H1 (cell line): ENCODE measurements around the gene TPPP3. TPM values are rescaled to one million over a fixed set of nuclear protein-coding genes. Genes with fewer than 3 reads are reported as not detected.

ENCODE experiments used
- CTCF ChIA-PET: fragments of 300-600 bp; sonication (Branson Sonifier 250); formaldehyde crosslinking; loops from one replicate; lab custom pipeline; 2021; ENCODE audit not compliant: partially characterized antibody; lab: Charles Lee
- POLR2A ChIA-PET: fragments of 300-600 bp; sonication (Branson Sonifier 250); formaldehyde crosslinking; loops from one replicate; lab custom pipeline; 2021; ENCODE audit warnings: inconsistent platforms; ENCODE audit not compliant: partially characterized antibody; lab: Charles Lee
- DNase-seq, 2 experiments: peaks; one replicate each; pipeline versions ENCODE4 v3.0.0 to v3.0.0-alpha.2; 2010 to 2022; ENCODE audit warnings: low spot score in 2 of 2, low read depth in 1 of 2, mixed read lengths in 1 of 2
- FAIRE-seq: peaks from 2 replicates; lab custom pipeline; 2011; peaks lifted over from hg19 to GRCh38; lab: Jason Lieb, UNC
- H2AFZ ChIP-seq: 2 replicates; pipeline ENCODE4 v1.8.1; 2012; ENCODE audit warnings: low read length, inconsistent platforms
- H2AK5ac ChIP-seq: 2 replicates; pipeline ENCODE4 v1.6.1; 2013; ENCODE audit warnings: low read depth, low read length
- H2BK120ac ChIP-seq: replicated peaks from 2 replicates; pipeline ENCODE3; 2013; ENCODE audit warnings: low read depth, low read length, inconsistent platforms
- H2BK12ac ChIP-seq: 2 replicates; pipeline ENCODE4 v1.6.1; 2013; ENCODE audit warnings: low read depth, low read length
- H2BK15ac ChIP-seq: 2 replicates; pipeline ENCODE4 v1.6.1; 2013; ENCODE audit warnings: low read length
- H2BK20ac ChIP-seq: 2 replicates; pipeline ENCODE4 v1.6.1; 2013; ENCODE audit warnings: low read length
- H2BK5ac ChIP-seq: 2 replicates; pipeline ENCODE4 v1.6.1; 2013; ENCODE audit warnings: low read depth, low read length
- H3K14ac ChIP-seq: 2 replicates; pipeline ENCODE4 v1.6.1; 2013; ENCODE audit warnings: inconsistent platforms; ENCODE audit not compliant: insufficient read length
- H3K18ac ChIP-seq: 2 replicates; pipeline ENCODE4 v1.6.1; 2013; ENCODE audit warnings: low read length; ENCODE audit errors: extremely low read depth
- H3K23ac ChIP-seq: 2 replicates; pipeline ENCODE4 v1.6.1; 2013; ENCODE audit warnings: inconsistent platforms; ENCODE audit not compliant: insufficient read length
- H3K23me2 ChIP-seq: 2 replicates; pipeline ENCODE4 v1.6.1; 2013; ENCODE audit warnings: low read depth, low read length
- H3K27ac ChIP-seq: 2 replicates; pipeline ENCODE4 v1.6.1; 2011; ENCODE audit warnings: low read depth, low read length, inconsistent platforms
- H3K27me3 ChIP-seq, 4 experiments: replicated peaks in 1 of 4; 1 replicate in 1 of 4; 2 replicates in 3 of 4; pipeline versions ENCODE4 v1.6.1 to v1.8.1; 2011 to 2013; ENCODE audit warnings: low read length in 3 of 4, mild to moderate bottlenecking in 3 of 4, inconsistent platforms in 2 of 4, mixed read lengths in 2 of 4, moderate library complexity in 1 of 4; ENCODE audit not compliant: control insufficient read depth in 3 of 4, insufficient read depth in 3 of 4; ENCODE audit errors: extremely low read depth in 1 of 4
- H3K36me3 ChIP-seq, 4 experiments: 2 replicates each; pipeline versions ENCODE4 v1.6.1 to v1.8.1; 2011 to 2013; ENCODE audit warnings: mild to moderate bottlenecking in 4 of 4, low read length in 3 of 4, moderate library complexity in 2 of 4, control low read depth in 1 of 4, inconsistent platforms in 1 of 4; ENCODE audit not compliant: insufficient read depth in 4 of 4, control insufficient read depth in 2 of 4
- H3K4ac ChIP-seq: replicated peaks from 2 replicates; pipeline ENCODE3; 2013; ENCODE audit warnings: low read length, low read depth, mixed read lengths, inconsistent platforms; ENCODE audit not compliant: insufficient read length
- H3K4me1 ChIP-seq, 4 experiments: replicated peaks in 1 of 4; 1 replicate in 1 of 4; 2 replicates in 3 of 4; pipeline versions ENCODE4 v1.6.1 to v1.8.1; 2011 to 2013; ENCODE audit warnings: low read length in 3 of 4, inconsistent platforms in 2 of 4, mixed read lengths in 1 of 4; ENCODE audit not compliant: insufficient read depth in 4 of 4, control insufficient read depth in 3 of 4
- H3K4me2 ChIP-seq, 2 experiments: 2 replicates each; pipeline versions ENCODE4 v1.6.1 to v1.8.1; 2011 to 2013; ENCODE audit warnings: low read depth in 2 of 2, low read length in 2 of 2, control low read depth in 1 of 2, inconsistent platforms in 1 of 2, mild to moderate bottlenecking in 1 of 2; ENCODE audit not compliant: insufficient read depth in 1 of 2
- H3K4me3 ChIP-seq, 4 experiments: fragments of 200-600, 300-600 bp in 1 of 4; sonication (generic), shearing (Covaris generic), sonication (Bioruptor Twin) in 1 of 4; 2 replicates each; pipeline versions ENCODE4 v1.5.1 to v1.8.1; 2011 to 2016; ENCODE audit warnings: low read length in 4 of 4, low read depth in 3 of 4, control low read depth in 2 of 4, inconsistent platforms in 2 of 4, mild to moderate bottlenecking in 2 of 4, mixed read lengths in 1 of 4, moderate library complexity in 1 of 4; ENCODE audit not compliant: insufficient read depth in 2 of 4; ENCODE audit errors: extremely low read depth in 1 of 4
- H3K56ac ChIP-seq: replicated peaks from 2 replicates; pipeline ENCODE3; 2013; ENCODE audit warnings: low read depth, mild to moderate bottlenecking, mixed read lengths, low read length, inconsistent platforms; ENCODE audit not compliant: insufficient read length
- H3K79me1 ChIP-seq: 2 replicates; pipeline ENCODE4 v1.6.1; 2013; ENCODE audit warnings: low read depth, low read length, control low read depth
- H3K79me2 ChIP-seq, 2 experiments: 2 replicates each; pipeline versions ENCODE4 v1.6.1 to v1.8.1; 2012 to 2013; ENCODE audit warnings: low read length in 2 of 2, mild to moderate bottlenecking in 2 of 2, inconsistent platforms in 1 of 2; ENCODE audit not compliant: insufficient read depth in 2 of 2, control insufficient read depth in 1 of 2
- H3K9ac ChIP-seq, 4 experiments: replicated peaks in 1 of 4; 1 replicate in 1 of 4; 2 replicates in 3 of 4; pipeline versions ENCODE4 v1.6.1 to v1.8.1; 2011 to 2013; ENCODE audit warnings: low read depth in 3 of 4, low read length in 3 of 4, control low read depth in 2 of 4, mild to moderate bottlenecking in 2 of 4, moderate library complexity in 2 of 4, inconsistent platforms in 1 of 4; ENCODE audit errors: extremely low read depth in 1 of 4
- H3K9me3 ChIP-seq, 2 experiments: 2 replicates each; pipeline versions ENCODE4 v1.6.1 to v1.8.1; 2012 to 2013; ENCODE audit warnings: mild to moderate bottlenecking in 2 of 2, moderate library complexity in 2 of 2, control low read depth in 1 of 2, inconsistent platforms in 1 of 2, low read depth in 1 of 2, low read length in 1 of 2, mixed read lengths in 1 of 2; ENCODE audit not compliant: insufficient read depth in 2 of 2
- H4K20me1 ChIP-seq, 2 experiments: replicated peaks in 1 of 2; 2 replicates each; pipeline versions ENCODE3 to v1.8.1; 2011 to 2013; ENCODE audit warnings: inconsistent platforms in 2 of 2, low read length in 2 of 2, mild to moderate bottlenecking in 1 of 2; ENCODE audit not compliant: insufficient read depth in 2 of 2, control insufficient read depth in 1 of 2
- H4K5ac ChIP-seq: 2 replicates; pipeline ENCODE4 v1.6.1; 2013; ENCODE audit warnings: low read length, low read depth, mixed read lengths, inconsistent platforms; ENCODE audit not compliant: insufficient read length
- H4K8ac ChIP-seq: 2 replicates; pipeline ENCODE4 v1.8.0; 2013; ENCODE audit warnings: mild to moderate bottlenecking, moderate library complexity, low read length, inconsistent platforms; ENCODE audit not compliant: insufficient read depth; ENCODE audit errors: extremely low read depth
- H4K91ac ChIP-seq: replicated peaks from 2 replicates; pipeline ENCODE3; 2013; ENCODE audit warnings: low read length, mixed read lengths, inconsistent platforms; ENCODE audit not compliant: insufficient read length
- ASH2L ChIP-seq: fragments of 200-600, 300-600 bp; sonication (generic); IDR thresholded peaks from one replicate; pipeline ENCODE4 v1.7.1; 2017; ENCODE audit warnings: low read length
- MAX ChIP-seq: IDR thresholded peaks from 2 replicates; pipeline ENCODE4 v1.6.1; 2012; ENCODE audit warnings: inconsistent platforms
- SP2 ChIP-seq: IDR thresholded peaks from 2 replicates; pipeline ENCODE4 v1.6.1; 2012; ENCODE audit warnings: mild to moderate bottlenecking, low read length, inconsistent platforms
- WGBS, 2 experiments: shearing (Covaris generic) in 1 of 2; methylation state at CpG; one replicate each; pipeline versions ENCODE4 v1.1.6 to v1.1.7; 2013 to 2015; ENCODE audit warnings: low lambda C conversion rate in 2 of 2, mixed read lengths in 2 of 2, inconsistent platforms in 1 of 2, low coverage in 1 of 2, missing lambda C conversion rate in 1 of 2; ENCODE audit not compliant: insufficient replicate concordance in 2 of 2, insufficient coverage in 1 of 2, insufficient read length in 1 of 2; ENCODE audit errors: extremely low coverage in 1 of 2, missing lambda C conversion rate in 1 of 2; 5-methylcytosine and 5-hydroxymethylcytosine counted together
- polyA plus RNA-seq, 7 experiments: library from polyadenylated mRNA; depleted of rRNA in 3 of 7; stranded (reverse) in 5 of 7; unstranded in 2 of 7; fragments of >200 nt in 5 of 7; fragments of 200-250 nt in 2 of 7; gene quantifications; 1 replicate in 5 of 7; 2 replicates in 1 of 7; 4 replicates in 1 of 7; pipeline versions ENCODE4 v1.2.1 to v1.2.3, GENCODE V29; 2011 to 2013; ENCODE audit warnings: missing spikeins in 2 of 7, mixed read lengths in 2 of 7
- total RNA-seq: library from RNA; stranded (reverse); fragmentation: NEBNext Ultra II Directional; extraction: Animal tissue kit (Norgen Biotek cat#: 25700); gene quantifications from 2 replicates; pipeline ENCODE4 v1.2.1, GENCODE V29; 2021
- TF ChIP-seq, protein P1 (sequence below): IDR thresholded peaks from 2 replicates; pipeline ENCODE4 v1.6.1; 2012; ENCODE audit warnings: inconsistent platforms

TPPP3 gene
- total and polyA plus RNA-seq, 2 of the 8 experiments (the other 6 are each of a cell fraction or from before 2014, with no cell fraction given), result 0.77 to 1.0 TPM

DNA sequence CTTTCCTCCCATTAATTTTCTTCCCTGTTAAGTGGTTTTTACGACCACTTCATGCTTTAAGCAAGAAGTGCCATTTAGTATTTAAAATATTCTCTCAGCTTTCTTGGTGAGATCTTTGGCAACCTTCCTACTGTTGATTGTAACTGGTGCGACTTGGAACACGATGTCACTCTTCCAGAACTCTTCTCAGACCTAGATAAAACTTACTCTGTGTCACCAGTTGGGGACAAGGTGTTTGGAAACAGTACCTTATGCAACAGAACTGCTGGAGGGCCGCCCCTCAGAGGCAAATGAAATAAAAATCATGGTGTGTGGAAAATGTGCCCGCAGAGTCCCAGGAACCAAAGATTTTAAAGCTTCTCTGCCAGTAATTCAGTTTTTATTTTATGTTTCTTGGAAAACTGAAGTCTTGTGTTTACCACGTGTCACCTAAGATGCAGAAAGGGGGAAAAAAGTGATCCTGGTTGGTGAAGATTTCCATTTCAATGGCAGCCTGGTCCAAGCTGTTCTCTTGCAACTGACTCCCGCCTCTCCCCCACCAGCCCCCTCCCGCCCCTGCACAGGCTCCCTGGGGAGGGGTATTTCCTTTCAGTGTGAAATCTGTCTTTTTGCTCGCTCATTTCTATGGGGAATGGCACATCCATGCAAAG lies 30.4 kb upstream of the TPPP3 start:
- Histone ChIP-seq H4K91ac (peak overlapping the region; percentile 85), H3K27ac (peak overlapping the region; percentile 37; the same call in 1 of the 2 replicates), H2BK12ac (peak overlapping the region; percentile 97), H3K79me2 (no peaks in the 10 kb centered on the region), H3K4me2 (peak overlapping the region; percentile 62 to 86), H2BK15ac (no peak overlapping the region), H2BK120ac (peak overlapping the region; percentile 99), H2BK5ac (peak overlapping the region; percentile 98; the same call in 1 of the 2 replicates), H2AFZ (no peak overlapping the region), H4K20me1 (no peaks in the 10 kb centered on the region), H3K23ac (no peak overlapping the region), H2AK5ac (peak overlapping the region; percentile 82; the same call in 1 of the 2 replicates), H3K14ac (no peak overlapping the region), H3K4me3 (peak overlapping the region in 1 of 4 experiments; percentile 52; a peak in 2 of 8 replicates), H4K5ac (peak overlapping the region; percentile 95), H3K18ac (peak overlapping the region; percentile 99), H3K9me3 (no peaks in the 10 kb centered on the region), H3K4me1 (peaks cover 25 to 36% (median 31%) of the 10 kb centered on the region in 4 experiments), H4K8ac (no peak overlapping the region), H3K9ac (no peak overlapping the region), H3K36me3 (no peaks in the 10 kb centered on the region), H3K23me2 (no peaks in the 10 kb centered on the region), H3K79me1 (no peaks in the 10 kb centered on the region; the same call in 1 of the 2 replicates), H2BK20ac (peak overlapping the region; percentile 87; the same call in 1 of the 2 replicates), H3K4ac (peak overlapping the region; percentile 73), H3K56ac (peak overlapping the region; percentile 27), H3K27me3 (peaks cover 0 to under 1% (median 0%) of the 10 kb centered on the region in 4 experiments; a peak in 2 of 7 replicates)
- ChIA-PET CTCF (interaction anchor here (1.0 to 24.6 kb wide), 8 partner anchors 12 to 67 kb away, joined by 3 to 476 read pairs (median 15); partner anchors contain the start of genes ATP6V0D1 and TPPP3), POLR2A (interaction anchor here (0.8 to 2.2 kb wide), 8 partner anchors 9 to 139 kb away, joined by 3 to 14 read pairs (median 4); partner anchors contain the start of gene ATP6V0D1)
- FAIRE-seq (peak; percentile 19), DNase-seq (no peak)
- TF ChIP-seq ASH2L (peak; percentile 13), SP2 (no peak), MAX (peak; percentile 77)
- TF ChIP-seq, protein P1, sequence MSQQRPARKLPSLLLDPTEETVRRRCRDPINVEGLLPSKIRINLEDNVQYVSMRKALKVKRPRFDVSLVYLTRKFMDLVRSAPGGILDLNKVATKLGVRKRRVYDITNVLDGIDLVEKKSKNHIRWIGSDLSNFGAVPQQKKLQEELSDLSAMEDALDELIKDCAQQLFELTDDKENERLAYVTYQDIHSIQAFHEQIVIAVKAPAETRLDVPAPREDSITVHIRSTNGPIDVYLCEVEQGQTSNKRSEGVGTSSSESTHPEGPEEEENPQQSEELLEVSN, result peak; percentile 90
- 10% methylated on average over 9 of the region's 9 CpGs; no CpG with 5 or more reads in 1 of the 2 experiments for WGBS, 2 experiments
